Mucosa of descending colon (tissue), 3 donors: ENCODE data around the gene ISL2. TPM values are rescaled to one million over a fixed set of nuclear protein-coding genes. Genes with fewer than 3 reads are reported as not detected.
A peak's percentile ranks its signal among the peaks of the same experiment; 100 is the strongest.

Experiments
- ATAC-seq: fragments of 200-7000 bp; cut with Tn5 transposase; one replicate; pipeline ENCODE4 v1.9.1; 2020; ENCODE audit warnings: mild to moderate bottlenecking, moderate library complexity
- DNase-seq, 3 donors: peaks; one replicate each; pipeline ENCODE4 v3.0.0-alpha.2; 2020
- H3K36me3 ChIP-seq: fragments of 200-600 bp; one replicate; pipeline ENCODE4 v1.8.0; 2021; ENCODE audit warnings: low read depth, mild to moderate bottlenecking
- H3K4me1 ChIP-seq: fragments of 200-600 bp; one replicate; pipeline ENCODE4 v1.8.0; 2021; ENCODE audit warnings: low read depth, mild to moderate bottlenecking
- H3K4me3 ChIP-seq: fragments of 200-600 bp; one replicate; pipeline ENCODE4 v1.8.0; 2021; ENCODE audit warnings: mild to moderate bottlenecking
- H3K9me3 ChIP-seq: fragments of 200-600 bp; one replicate; pipeline ENCODE4 v1.8.0; 2021; ENCODE audit warnings: mild to moderate bottlenecking
- intact Hi-C, 2 donors: fragments of 100-400 bp; cut with DNase I in 1 of 2; cut with micrococcal nuclease in 1 of 2; formaldehyde crosslinking; loops; one replicate each; pipeline versions ENCODE4 v1.11.0 to v1.11.1; 2022; cut with DNase I, micrococcal nuclease
- total RNA-seq, 3 donors: library from RNA; stranded (reverse); fragmentation: NEBNext Ultra II Directional in 2 of 3; extraction: Animal tissue kit (Norgen Biotek cat#: 25700) in 2 of 3; gene quantifications; one replicate each; pipeline versions ENCODE4 v1.2.1 to v1.2.4, GENCODE V29; 2021 to 2023
- TF ChIP-seq, protein P1 (sequence below): fragments of 200-600 bp; IDR thresholded peaks from one replicate; pipeline ENCODE4 v1.8.0; 2022; ENCODE audit warnings: antibody characterized with exemption, mild to moderate bottlenecking
- donor health status: DM: no; HTN: no; CAD: no; lungs with moderate emphysema.
- donor health status: DM: no; HTN: no; CAD: no.
- donor health status: DM: no; HTN: yes; CAD: no.

Gene ISL2
- total RNA-seq, 3 donors from 2014 or later, result 0.51 to 2.1 (median 0.87) TPM

DNA sequence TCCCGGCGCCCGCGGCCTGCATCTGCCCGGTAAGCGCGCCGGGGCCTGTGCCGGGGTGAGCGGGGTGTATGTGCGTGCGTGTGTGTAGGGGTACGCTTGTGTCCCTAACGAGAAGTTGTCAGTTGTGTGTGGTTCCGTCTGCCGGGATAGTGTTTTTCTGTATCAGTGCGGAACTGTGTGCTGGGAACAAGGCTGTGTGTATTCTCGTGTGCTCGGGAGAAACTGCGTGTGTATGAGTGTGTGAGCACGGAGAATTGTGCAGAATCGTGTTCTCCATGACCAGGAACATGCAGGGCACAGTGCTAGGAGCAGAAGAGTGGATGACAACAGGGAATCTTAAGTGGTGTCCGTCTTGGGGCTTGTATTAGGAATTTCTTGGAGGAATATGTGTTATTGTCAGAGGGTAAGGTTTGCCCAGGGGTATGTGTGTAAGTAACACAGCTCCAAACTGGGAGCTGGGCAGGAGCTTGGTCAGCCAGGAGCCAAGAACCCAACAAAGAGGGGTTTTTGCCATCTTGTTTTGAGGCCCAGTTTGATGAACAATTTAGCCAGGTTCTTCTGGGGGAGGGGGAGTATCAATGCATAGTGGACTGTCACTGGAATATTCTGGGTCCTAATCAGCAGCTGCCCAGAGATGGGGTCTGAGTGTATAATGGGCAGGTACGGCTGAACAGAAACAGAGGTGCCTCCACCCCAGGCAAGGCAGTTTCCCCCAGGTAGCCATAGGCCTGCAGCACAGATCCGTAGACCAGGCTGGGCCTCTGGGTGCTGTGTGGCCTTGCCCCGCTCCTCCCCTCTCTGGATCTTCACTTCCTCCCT lies 2.1 kb downstream of the ISL2 start:
- DNase-seq, result peak in 1 of 3 donors; percentile 12
- Histone ChIP-seq H3K4me1 (peaks cover 55% of the 10 kb centered on the region), H3K36me3 (no peaks in the 10 kb centered on the region), H3K9me3 (no peaks in the 10 kb centered on the region), H3K4me3 (no peak overlapping the region)
- intact Hi-C loops, result loop anchor here in 1 of 2 donors (10.0 kb wide), 1 partner anchor 154 kb away; no protein-coding TSS in a partner anchor
- ATAC-seq, result no peak
- TF ChIP-seq, protein P1, sequence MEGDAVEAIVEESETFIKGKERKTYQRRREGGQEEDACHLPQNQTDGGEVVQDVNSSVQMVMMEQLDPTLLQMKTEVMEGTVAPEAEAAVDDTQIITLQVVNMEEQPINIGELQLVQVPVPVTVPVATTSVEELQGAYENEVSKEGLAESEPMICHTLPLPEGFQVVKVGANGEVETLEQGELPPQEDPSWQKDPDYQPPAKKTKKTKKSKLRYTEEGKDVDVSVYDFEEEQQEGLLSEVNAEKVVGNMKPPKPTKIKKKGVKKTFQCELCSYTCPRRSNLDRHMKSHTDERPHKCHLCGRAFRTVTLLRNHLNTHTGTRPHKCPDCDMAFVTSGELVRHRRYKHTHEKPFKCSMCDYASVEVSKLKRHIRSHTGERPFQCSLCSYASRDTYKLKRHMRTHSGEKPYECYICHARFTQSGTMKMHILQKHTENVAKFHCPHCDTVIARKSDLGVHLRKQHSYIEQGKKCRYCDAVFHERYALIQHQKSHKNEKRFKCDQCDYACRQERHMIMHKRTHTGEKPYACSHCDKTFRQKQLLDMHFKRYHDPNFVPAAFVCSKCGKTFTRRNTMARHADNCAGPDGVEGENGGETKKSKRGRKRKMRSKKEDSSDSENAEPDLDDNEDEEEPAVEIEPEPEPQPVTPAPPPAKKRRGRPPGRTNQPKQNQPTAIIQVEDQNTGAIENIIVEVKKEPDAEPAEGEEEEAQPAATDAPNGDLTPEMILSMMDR, result no peak

DNA sequence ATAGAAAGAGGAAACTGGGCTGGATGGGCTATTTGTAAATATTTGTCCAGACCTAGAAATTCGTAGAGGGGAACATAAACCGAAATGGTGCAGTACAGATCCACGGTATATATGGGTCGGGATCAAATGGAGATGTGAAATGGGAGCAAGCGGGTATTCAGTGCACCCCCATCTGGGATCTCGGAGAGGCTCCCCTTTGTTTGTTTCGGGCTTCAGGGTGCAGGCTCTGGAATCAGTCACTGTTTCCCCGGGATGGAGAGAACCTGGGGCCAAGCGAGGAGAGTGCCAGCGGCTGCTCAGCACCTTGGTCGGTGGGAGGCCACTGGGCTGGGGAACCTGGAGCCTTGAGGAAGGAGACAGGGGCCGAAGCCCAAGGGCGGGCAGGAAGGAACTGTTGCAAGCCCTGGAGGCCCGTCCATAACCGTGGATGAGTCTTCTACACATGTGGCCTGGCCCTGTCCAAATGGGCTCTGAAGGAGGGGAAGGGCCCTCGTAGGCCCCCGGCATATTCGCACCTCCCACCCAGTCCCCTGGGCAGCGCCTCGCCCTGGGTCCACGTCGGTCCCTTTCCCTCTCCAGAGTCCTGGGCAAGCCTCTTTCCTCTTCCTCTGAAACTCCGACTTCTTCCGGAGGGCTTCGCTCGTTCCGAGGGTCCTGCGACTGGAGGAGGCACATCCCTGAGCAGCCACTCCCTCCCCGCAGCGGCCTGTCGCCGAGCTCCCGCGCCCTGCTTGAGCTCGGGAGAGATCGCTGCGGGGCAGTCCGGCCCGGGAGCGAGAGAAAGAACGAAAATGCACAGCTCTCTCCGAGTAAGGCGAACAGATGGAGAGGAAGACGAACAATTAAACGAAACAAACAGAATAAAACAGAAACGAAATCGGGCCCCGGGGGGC lies 3.0 kb downstream of the ISL2 start:
- no peaks in the 10 kb centered on the region for H3K36me3 ChIP-seq
- DNase-seq, result peak in 2 of 3 donors; percentile 19 to 46
- H3K4me1 ChIP-seq, result peaks cover 55% of the 10 kb centered on the region
- no peak for ATAC-seq
- no peaks in the 10 kb centered on the region for H3K9me3 ChIP-seq
- H3K4me3 ChIP-seq, result no peak overlapping the region
- intact Hi-C loops, result loop anchor here in 1 of 2 donors (10.0 kb wide), 1 partner anchor 155 kb away; no protein-coding TSS in a partner anchor
- TF ChIP-seq, protein P1, result no peak

DNA sequence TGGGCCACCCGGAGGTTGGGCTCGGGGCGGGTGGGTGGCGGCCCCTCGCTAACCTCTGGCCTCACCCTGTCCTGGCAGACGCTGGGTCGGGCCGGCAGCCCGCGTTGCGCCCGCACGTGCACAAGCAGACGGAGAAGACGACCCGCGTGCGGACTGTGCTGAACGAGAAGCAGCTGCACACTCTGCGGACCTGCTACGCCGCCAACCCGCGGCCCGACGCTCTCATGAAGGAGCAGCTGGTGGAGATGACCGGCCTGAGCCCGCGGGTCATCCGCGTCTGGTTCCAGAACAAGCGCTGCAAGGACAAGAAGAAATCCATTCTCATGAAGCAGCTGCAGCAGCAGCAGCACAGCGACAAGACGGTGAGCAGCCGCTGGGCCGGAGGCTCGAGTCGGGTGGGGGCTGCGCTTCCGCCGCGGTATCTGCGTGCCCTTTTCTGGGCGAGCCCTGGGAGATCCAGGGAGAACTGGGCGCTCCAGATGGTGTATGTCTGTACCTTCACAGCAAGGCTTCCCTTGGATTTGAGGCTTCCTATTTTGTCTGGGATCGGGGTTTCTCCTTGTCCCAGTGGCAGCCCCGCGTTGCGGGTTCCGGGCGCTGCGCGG lies 3.7 kb downstream of the ISL2 start:
- no peak overlapping the region for H3K4me3 ChIP-seq
- ATAC-seq (peak; percentile 18), DNase-seq (peak in 2 of 3 donors; percentile 46 to 64)
- peaks cover 52% of the 10 kb centered on the region for H3K4me1 ChIP-seq
- no peaks in the 10 kb centered on the region for H3K36me3 ChIP-seq
- H3K9me3 ChIP-seq, result no peaks in the 10 kb centered on the region
- TF ChIP-seq, protein P1, result no peak
- intact Hi-C loops, result no loop called here

DNA sequence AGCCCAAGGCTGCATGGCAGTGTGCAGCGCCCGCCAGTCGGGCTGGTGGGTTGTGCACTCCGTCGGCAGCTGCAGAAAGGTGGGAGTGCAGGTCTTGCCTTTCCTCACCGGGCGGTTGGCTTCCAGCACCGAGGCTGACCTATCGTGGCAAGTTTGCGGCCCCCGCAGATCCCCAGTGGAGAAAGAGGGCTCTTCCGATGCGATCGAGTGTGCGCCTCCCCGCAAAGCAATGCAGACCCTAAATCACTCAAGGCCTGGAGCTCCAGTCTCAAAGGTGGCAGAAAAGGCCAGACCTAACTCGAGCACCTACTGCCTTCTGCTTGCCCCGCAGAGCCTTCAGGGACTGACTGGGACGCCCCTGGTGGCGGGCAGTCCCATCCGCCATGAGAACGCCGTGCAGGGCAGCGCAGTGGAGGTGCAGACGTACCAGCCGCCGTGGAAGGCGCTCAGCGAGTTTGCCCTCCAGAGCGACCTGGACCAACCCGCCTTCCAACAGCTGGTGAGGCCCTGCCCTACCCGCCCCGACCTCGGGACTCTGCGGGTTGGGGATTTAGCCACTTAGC lies 4.3 kb downstream of the ISL2 start:
- intact Hi-C loops, result no loop called here
- H3K4me3 ChIP-seq, result no peak overlapping the region
- TF ChIP-seq, protein P1, result no peak
- H3K4me1 ChIP-seq, result peaks cover 49% of the 10 kb centered on the region
- peak; percentile 50 for ATAC-seq
- H3K9me3 ChIP-seq, result no peaks in the 10 kb centered on the region
- DNase-seq, result peak; percentile 46 to 75 (median 67)
- H3K36me3 ChIP-seq, result no peaks in the 10 kb centered on the region
